ENCODE measurements around the gene CDH4.

GRCh38 chr20:61791995-61792394 lies 539.9 kb downstream of the CDH4 start:
- TF ChIP-seq CTCF (conservative IDR thresholded peaks at IDR 0.05; ENCODE audit: low read length) (no peak), EZH2phosphoT487 (IDR thresholded peaks at IDR 0.05; ENCODE audit: borderline replicate concordance, low read depth, low read length) (no peak)

All from OCI-LY7 (cell line).